Measurements from ENCODE around the gene PRPH.

Gene PRPH

DNA sequence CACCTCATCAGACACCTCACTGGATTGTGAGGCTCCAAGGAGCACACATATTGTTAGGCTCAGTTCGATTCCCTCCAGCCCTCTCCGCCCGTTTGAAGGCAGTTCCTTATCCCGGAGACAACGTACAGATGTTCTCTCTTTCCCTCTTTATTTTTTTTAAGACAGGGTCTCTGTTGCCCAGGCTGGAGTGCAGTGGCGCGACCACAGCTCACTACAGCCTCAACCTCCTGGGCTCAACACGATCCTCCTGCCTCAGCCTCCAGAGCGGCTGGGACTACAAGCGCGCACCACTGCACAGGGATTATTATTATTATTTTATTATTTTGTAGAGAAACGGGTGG lies 27.4 kb downstream of the PRPH start:
- FAIRE-seq (no peak), DNase-seq (ENCODE audit: insufficient read length) (no peak)
- TF ChIP-seq POLR2AphosphoS5 (IDR thresholded peaks at IDR 0.05; ENCODE audit: low read depth, low read length): no peak
- TF ChIP-seq POLR2A (IDR thresholded peaks at IDR 0.05; ENCODE audit: low read depth, low read length): no peak
- TF ChIP-seq TAF1 (IDR thresholded peaks at IDR 0.05; ENCODE audit: borderline replicate concordance, low read depth, low read length): no peak

DNA sequence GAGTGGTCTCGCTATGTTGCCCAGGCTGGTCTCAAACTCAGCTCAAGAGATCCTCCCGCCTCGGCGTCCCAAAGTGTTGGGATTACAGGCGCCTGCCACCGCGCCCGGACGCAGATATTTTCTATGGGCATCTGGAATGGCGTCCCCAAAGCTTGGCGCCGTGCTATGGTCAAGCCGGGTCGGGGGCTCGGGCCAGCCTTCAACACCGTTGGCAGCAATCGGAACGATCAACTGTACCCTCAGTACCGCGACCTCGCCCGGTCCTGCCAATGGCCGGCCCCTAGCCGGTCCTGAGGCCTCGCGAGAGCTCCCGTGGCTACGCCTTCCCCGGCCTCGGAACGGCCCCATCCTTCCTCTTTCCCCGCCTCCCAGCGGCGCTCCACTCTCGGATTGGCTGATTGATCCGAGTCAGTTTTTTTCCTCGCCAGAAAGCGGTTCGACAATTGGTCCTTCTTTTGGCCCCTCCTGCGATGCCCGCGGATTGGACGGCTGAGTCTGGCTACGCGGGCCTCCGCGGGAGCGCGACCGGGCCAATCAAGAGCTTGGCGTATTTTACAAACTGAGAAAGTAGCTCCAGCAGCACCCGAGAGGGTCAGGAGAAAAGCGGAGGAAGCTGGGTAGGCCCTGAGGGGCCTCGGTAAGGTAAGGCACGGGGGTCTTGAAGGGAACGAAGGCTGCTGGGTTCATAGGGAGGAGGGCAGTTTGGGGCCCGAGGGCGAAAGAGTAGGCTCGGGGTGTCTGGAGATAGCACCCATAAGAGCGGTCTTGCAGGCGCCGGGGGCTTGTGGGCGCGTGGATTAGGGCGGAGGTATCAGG lies 28.0 kb downstream of the PRPH start, which contains the start of gene TROAP:
TROAP (plus strand) TSS at position 548 of the 816 bp plus-strand sequence. CDS start 354 bp downstream, outside the sequence.
- TF ChIP-seq TAF1 (IDR thresholded peaks at IDR 0.05; ENCODE audit: borderline replicate concordance, low read depth, low read length) (0 out of 2 replicates have a peak, but pooled peaks have one; percentile 49), POLR2AphosphoS5 (IDR thresholded peaks at IDR 0.05; ENCODE audit: low read depth, low read length) (peak; percentile 79), POLR2A (IDR thresholded peaks at IDR 0.05; ENCODE audit: low read depth, low read length) (peak; percentile 81; the same call in 1 of the 2 replicates)
- FAIRE-seq (peak; percentile 97), DNase-seq (ENCODE audit: insufficient read length) (peak; percentile 98)

DNA sequence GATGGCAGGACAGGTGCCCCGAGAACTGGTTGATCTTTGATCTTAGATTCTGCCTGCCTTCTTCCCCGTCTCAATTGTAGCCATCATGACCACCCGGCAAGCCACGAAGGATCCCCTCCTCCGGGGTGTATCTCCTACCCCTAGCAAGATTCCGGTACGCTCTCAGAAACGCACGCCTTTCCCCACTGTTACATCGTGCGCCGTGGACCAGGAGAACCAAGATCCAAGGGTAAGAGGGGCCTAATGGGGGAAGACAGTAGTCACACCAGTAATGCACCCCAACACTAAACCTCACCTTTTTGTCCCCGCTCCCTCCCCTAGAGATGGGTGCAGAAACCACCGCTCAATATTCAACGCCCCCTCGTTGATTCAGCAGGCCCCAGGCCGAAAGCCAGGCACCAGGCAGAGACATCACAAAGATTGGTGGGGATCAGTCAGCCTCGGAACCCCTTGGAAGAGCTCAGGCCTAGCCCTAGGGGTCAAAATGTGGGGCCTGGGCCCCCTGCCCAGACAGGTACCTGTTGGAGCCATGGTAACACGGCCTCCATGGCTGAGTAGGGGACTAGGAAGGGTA lies 28.7 kb downstream of the PRPH start:
- FAIRE-seq (no peak), DNase-seq (ENCODE audit: insufficient read length) (no peak)
- TF ChIP-seq TAF1 (IDR thresholded peaks at IDR 0.05; ENCODE audit: borderline replicate concordance, low read depth, low read length) (no peak), POLR2A (IDR thresholded peaks at IDR 0.05; ENCODE audit: low read depth, low read length) (no peak), POLR2AphosphoS5 (IDR thresholded peaks at IDR 0.05; ENCODE audit: low read depth, low read length) (no peak)

DNA sequence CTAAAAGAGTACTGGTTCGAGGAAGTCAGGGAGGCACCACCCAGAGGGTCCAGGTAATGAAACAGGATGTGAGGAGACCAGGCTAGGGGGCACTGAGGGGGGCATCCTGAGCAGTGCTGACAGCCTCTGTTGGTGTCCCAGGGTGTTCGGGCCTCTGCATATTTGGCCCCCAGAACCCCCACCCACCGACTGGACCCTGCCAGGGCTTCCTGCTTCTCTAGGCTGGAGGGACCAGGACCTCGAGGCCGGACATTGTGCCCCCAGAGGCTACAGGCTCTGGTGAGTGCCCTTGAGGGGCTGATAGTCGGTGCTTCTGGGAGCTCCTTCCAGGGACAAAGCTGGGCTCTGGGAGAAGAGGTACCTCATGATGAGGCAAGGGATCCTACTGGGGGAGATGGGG lies 30.7 kb downstream of the PRPH start:
- TF ChIP-seq TAF1 (IDR thresholded peaks at IDR 0.05; ENCODE audit: borderline replicate concordance, low read depth, low read length) (no peak), POLR2AphosphoS5 (IDR thresholded peaks at IDR 0.05; ENCODE audit: low read depth, low read length) (no peak), POLR2A (IDR thresholded peaks at IDR 0.05; ENCODE audit: low read depth, low read length) (no peak)
- FAIRE-seq (no peak), DNase-seq (ENCODE audit: insufficient read length) (no peak)

DNA sequence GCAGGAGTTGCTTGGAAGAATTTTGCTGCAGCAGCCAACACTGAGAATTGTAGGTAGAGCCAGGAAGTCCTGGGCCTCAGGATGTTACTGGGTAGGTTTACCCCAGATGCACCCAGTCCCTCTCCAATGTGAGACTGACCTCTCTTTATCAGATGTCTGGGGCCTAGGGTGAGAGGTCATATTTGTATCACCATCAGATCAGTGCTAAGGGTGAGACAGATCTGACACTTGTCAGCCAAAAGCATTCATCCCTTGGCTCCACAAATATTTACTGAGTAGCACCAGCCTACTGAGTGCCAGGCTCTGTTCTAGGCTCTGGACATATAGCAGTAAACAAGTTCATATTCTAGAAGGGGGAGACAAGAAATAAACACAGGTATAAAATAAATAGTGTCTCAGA lies 32.4 kb downstream of the PRPH start:
- TF ChIP-seq TAF1 (IDR thresholded peaks at IDR 0.05; ENCODE audit: borderline replicate concordance, low read depth, low read length): no peak
- FAIRE-seq (no peak), DNase-seq (ENCODE audit: insufficient read length) (no peak)

DNA sequence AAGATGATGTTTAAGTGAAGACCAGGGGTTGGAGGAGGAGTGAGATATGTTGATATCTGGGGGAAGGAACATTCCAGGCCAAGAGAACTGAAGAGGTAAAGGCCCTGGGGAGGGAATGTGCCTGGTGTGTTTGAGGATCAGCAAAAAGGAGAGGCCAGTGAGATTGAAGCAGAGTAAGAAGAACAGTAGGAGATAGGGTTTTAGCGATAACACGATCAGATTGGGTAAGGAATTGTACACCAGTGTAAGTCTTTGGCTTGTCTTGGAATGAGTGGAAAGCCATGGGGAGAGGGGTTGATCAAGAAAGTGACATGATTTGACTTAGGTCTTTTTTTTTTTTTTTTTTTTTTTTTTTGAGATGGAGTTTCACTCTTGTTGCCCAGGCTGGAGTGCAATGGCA lies 32.9 kb downstream of the PRPH start:
- FAIRE-seq: no peak

DNA sequence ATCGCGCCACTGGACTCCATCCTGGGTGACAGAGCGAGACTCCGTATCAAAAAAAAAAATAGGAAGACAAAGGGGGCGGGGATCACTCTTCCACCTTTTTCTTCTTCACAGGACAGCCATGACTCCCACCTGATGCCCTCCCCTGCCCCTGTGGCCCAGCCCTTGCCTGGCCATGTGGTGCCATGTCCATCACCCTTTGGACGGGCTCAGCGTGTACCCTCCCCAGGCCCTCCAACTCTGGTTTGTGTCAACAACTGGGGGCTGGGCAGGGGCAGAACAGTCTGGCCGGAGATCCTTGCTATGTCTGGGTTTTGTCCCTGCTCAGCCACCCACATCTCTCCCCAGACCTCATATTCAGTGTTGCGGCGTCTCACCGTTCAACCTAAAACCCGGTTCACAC lies 33.9 kb downstream of the PRPH start:
- FAIRE-seq: no peak

More for the DNA sequence above, 32.9 kb downstream of the PRPH start:
- TF ChIP-seq POLR2AphosphoS5 (IDR thresholded peaks at IDR 0.05; ENCODE audit: low read depth, low read length) (no peak), TAF1 (IDR thresholded peaks at IDR 0.05; ENCODE audit: borderline replicate concordance, low read depth, low read length) (no peak), POLR2A (IDR thresholded peaks at IDR 0.05; ENCODE audit: low read depth, low read length) (no peak)
- no peak for DNase-seq (ENCODE audit: insufficient read length)

DNA sequence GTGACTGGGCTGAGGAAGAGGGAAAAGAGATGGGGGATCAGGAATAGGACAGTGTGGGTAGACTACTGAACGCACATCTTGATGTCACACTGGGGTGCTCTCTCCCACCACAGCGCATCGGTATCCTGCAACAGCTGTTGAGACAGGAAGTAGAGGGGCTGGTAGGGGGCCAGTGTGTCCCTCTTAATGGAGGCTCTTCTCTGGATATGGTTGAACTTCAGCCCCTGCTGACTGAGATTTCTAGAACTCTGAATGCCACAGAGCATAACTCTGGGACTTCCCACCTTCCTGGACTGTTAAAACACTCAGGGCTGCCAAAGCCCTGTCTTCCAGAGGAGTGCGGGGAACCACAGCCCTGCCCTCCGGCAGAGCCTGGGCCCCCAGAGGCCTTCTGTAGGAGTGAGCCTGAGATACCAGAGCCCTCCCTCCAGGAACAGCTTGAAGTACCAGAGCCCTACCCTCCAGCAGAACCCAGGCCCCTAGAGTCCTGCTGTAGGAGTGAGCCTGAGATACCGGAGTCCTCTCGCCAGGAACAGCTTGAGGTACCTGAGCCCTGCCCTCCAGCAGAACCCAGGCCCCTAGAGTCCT lies 35.2 kb downstream of the PRPH start:
- FAIRE-seq (no peak), DNase-seq (ENCODE audit: insufficient read length) (no peak)

More for the DNA sequence above, 33.9 kb downstream of the PRPH start:
- TF ChIP-seq TAF1 (IDR thresholded peaks at IDR 0.05; ENCODE audit: borderline replicate concordance, low read depth, low read length) (no peak), POLR2AphosphoS5 (IDR thresholded peaks at IDR 0.05; ENCODE audit: low read depth, low read length) (no peak), POLR2A (IDR thresholded peaks at IDR 0.05; ENCODE audit: low read depth, low read length) (no peak)
- no peak for DNase-seq (ENCODE audit: insufficient read length)

DNA sequence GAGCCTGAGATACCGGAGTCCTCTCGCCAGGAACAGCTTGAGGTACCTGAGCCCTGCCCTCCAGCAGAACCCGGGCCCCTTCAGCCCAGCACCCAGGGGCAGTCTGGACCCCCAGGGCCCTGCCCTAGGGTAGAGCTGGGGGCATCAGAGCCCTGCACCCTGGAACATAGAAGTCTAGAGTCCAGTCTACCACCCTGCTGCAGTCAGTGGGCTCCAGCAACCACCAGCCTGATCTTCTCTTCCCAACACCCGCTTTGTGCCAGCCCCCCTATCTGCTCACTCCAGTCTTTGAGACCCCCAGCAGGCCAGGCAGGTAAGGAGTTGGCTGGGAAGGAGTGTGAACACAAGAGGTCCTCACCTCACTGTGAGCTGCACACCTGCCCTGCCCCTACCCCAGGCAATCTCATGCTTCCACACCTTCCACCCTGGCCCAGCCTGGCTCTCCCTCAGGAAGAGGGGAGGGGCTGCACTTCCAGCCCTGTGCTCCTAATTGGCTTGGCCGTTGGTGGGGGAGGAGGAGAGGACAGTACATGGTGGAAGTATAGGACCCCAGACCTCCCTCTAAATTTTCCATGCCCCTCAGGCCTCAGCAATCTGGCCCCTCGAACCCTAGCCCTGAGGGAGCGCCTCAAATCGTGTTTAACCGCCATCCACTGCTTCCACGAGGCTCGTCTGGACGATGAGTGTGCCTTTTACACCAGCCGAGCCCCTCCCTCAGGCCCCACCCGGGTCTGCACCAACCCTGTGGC lies 35.9 kb downstream of the PRPH start:
- DNase-seq (ENCODE audit: insufficient read length) (no peak), FAIRE-seq (no peak)
- TF ChIP-seq TAF1 (IDR thresholded peaks at IDR 0.05; ENCODE audit: borderline replicate concordance, low read depth, low read length) (no peak), POLR2AphosphoS5 (IDR thresholded peaks at IDR 0.05; ENCODE audit: low read depth, low read length) (no peak)

More for the DNA sequence above, 35.2 kb downstream of the PRPH start:
- no peak for TF ChIP-seq POLR2AphosphoS5 (IDR thresholded peaks at IDR 0.05; ENCODE audit: low read depth, low read length)
- no peak for TF ChIP-seq TAF1 (IDR thresholded peaks at IDR 0.05; ENCODE audit: borderline replicate concordance, low read depth, low read length)
- TF ChIP-seq POLR2A (IDR thresholded peaks at IDR 0.05; ENCODE audit: low read depth, low read length): no peak

DNA sequence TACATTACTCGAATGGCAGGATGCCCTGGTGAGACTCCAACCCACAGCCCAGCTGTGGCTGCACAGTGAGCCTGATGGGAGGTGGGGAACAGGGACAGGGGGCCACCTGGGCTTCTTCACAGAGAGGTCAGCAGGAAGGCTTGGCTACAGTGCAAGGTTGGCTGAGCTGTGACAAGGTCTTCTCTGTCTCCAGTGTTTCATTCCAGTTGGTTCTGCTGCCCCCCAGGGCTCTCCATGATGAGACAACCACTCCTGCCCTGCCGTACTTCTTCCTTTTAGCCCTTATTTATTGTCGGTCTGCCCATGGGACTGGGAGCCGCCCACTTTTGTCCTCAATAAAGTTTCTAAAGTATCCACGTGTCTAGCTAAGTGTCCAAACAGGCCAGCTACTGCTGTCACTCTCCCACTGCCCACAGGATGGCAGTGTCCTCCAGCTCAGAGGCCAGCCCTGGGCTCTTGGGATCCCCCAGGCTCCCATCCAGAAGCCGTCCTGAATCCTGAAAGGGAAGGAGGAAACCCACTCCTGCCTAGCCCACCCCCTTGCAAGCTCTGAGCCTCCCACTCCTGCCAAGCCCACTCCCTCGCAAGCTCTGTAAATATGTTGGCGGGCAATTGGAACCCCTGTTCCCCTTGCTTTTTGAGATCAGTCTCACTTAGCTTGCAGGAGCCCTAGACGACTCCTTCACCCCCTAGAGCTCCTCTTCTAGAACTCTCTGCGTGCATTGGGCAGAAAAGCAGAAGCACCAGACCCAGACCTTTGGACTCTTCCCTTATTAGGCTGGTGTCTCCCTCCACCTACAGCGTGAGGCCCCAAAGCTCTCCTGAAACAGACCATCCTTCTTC lies 36.7 kb downstream of the PRPH start:
- TF ChIP-seq POLR2AphosphoS5 (IDR thresholded peaks at IDR 0.05; ENCODE audit: low read depth, low read length) (no peak), TAF1 (IDR thresholded peaks at IDR 0.05; ENCODE audit: borderline replicate concordance, low read depth, low read length) (no peak), POLR2A (IDR thresholded peaks at IDR 0.05; ENCODE audit: low read depth, low read length) (no peak)
- DNase-seq (ENCODE audit: insufficient read length) (no peak), FAIRE-seq (no peak)
